NCI-H345 (cell line): ENCODE data around the gene CELF5.
A peak's percentile ranks its signal among the peaks of the same experiment; 100 is the strongest.
"Not testable (repeated sequence)": the region's sequence is repeated elsewhere in the genome, so short reads cannot be mapped to it uniquely, and the experiment has no call there.

Source experiments
- DNase-seq: peaks from one replicate; lab custom pipeline; 2025; lab: John Stamatoyannopoulos, UW

Gene CELF5

GRCh38 chr19:3207461-3208242 lies 16.8 kb upstream of the CELF5 start:
- DNase-seq = no peak

GRCh38 chr19:3208317-3209207 lies 15.9 kb upstream of the CELF5 start:
- DNase-seq = no peak

GRCh38 chr19:3210347-3211017 lies 14.0 kb upstream of the CELF5 start:
- peak; percentile 4 for DNase-seq

GRCh38 chr19:3211191-3211590 lies 13.3 kb upstream of the CELF5 start:
- DNase-seq = no peak

- DNase-seq = no peak
Observed at GRCh38 chr19:3213159-3213558, 11.3 kb upstream of the CELF5 start.

GRCh38 chr19:3216874-3217273 lies 7.6 kb upstream of the CELF5 start:
- no peak for DNase-seq

GRCh38 chr19:3220576-3220975 lies 3.9 kb upstream of the CELF5 start:
- DNase-seq = no peak

- DNase-seq = not testable (repeated sequence)
Observed at GRCh38 chr19:3221576-3221975, 2.9 kb upstream of the CELF5 start.

GRCh38 chr19:3222709-3223108 lies 1.8 kb upstream of the CELF5 start:
- no peak for DNase-seq

GRCh38 chr19:3225169-3225485 lies 666 bp downstream of the CELF5 start:
- DNase-seq = no peak

- DNase-seq = no peak
Observed at GRCh38 chr19:3225677-3226093, 1.2 kb downstream of the CELF5 start.

- DNase-seq = no peak
Observed at GRCh38 chr19:3227054-3227626, 2.7 kb downstream of the CELF5 start.

- no peak for DNase-seq
Observed at GRCh38 chr19:3229346-3229743, 4.9 kb downstream of the CELF5 start.

GRCh38 chr19:3229888-3230496 lies 5.5 kb downstream of the CELF5 start:
- no peak for DNase-seq

GRCh38 chr19:3231288-3231687 lies 6.8 kb downstream of the CELF5 start:
- no peak for DNase-seq

GRCh38 chr19:3233116-3233515 lies 8.7 kb downstream of the CELF5 start:
- DNase-seq = no peak

GRCh38 chr19:3233831-3234230 lies 9.4 kb downstream of the CELF5 start:
- DNase-seq = no peak

- no peak for DNase-seq
Observed at GRCh38 chr19:3234800-3235199, 10.3 kb downstream of the CELF5 start.

GRCh38 chr19:3235604-3236003 lies 11.1 kb downstream of the CELF5 start:
- DNase-seq = not testable (repeated sequence)

- no peak for DNase-seq
Observed at GRCh38 chr19:3236272-3236671, 11.8 kb downstream of the CELF5 start.

GRCh38 chr19:3238066-3238561 lies 13.7 kb downstream of the CELF5 start:
- DNase-seq = no peak

GRCh38 chr19:3239367-3239766 lies 14.9 kb downstream of the CELF5 start:
- no peak for DNase-seq
